ENCODE results near the gene MCTP2. TPM values are rescaled to one million over a fixed set of nuclear protein-coding genes. Genes with fewer than 3 reads are reported as not detected.
A peak's percentile ranks its signal among the peaks of the same experiment; 100 is the strongest.

The MCTP2 gene
- total RNA-seq, 3 donors from 2014 or later = 41.9 to 89.3 (median 83.7) TPM

GRCh38 chr15:94235646-94236045 is 4.3 kb downstream of the MCTP2 start:
- intact Hi-C loops (cut with DNase I, micrococcal nuclease) = no loop called here
- Histone ChIP-seq H3K9me3 (no peaks in the 10 kb centered on the region), H3K36me3 (ENCODE audit: low read depth) (no peaks in the 10 kb centered on the region), H3K4me3 (no peak overlapping the region), H3K4me1 (ENCODE audit: low read depth) (peaks cover 33% of the 10 kb centered on the region)
- no peak for TF ChIP-seq CTCF (IDR thresholded peaks at IDR 0.05)
- ATAC-seq (no peak), DNase-seq (no peak)

- H3K4me3 ChIP-seq = no peak overlapping the region
- no peaks in the 10 kb centered on the region for H3K36me3 ChIP-seq (ENCODE audit: low read depth)
- DNase-seq = no peak
- ATAC-seq = peak; percentile 49
- no peak for TF ChIP-seq CTCF (IDR thresholded peaks at IDR 0.05)
- no peaks in the 10 kb centered on the region for H3K9me3 ChIP-seq
- intact Hi-C loops (cut with DNase I, micrococcal nuclease) = no loop called here
- peaks cover 33% of the 10 kb centered on the region for H3K4me1 ChIP-seq (ENCODE audit: low read depth)
These were observed 5.2 kb downstream of the MCTP2 start for GRCh38 chr15:94236608-94237007.

GRCh38 chr15:94237903-94238302 is 6.5 kb downstream of the MCTP2 start:
- Histone ChIP-seq H3K9me3 (no peaks in the 10 kb centered on the region), H3K36me3 (ENCODE audit: low read depth) (no peaks in the 10 kb centered on the region), H3K4me1 (ENCODE audit: low read depth) (peaks cover 26% of the 10 kb centered on the region), H3K4me3 (no peak overlapping the region)
- no peak for TF ChIP-seq CTCF (IDR thresholded peaks at IDR 0.05)
- intact Hi-C loops (cut with DNase I, micrococcal nuclease) = no loop called here
- no peak for DNase-seq
- peak; percentile 50 for ATAC-seq

- H3K4me1 ChIP-seq (ENCODE audit: low read depth) = peaks cover 26% of the 10 kb centered on the region
- DNase-seq (no peak), ATAC-seq (peak; percentile 21)
- no peaks in the 10 kb centered on the region for H3K9me3 ChIP-seq
- no peak overlapping the region for H3K4me3 ChIP-seq
- TF ChIP-seq CTCF (IDR thresholded peaks at IDR 0.05) = no peak
- no peaks in the 10 kb centered on the region for H3K36me3 ChIP-seq (ENCODE audit: low read depth)
- intact Hi-C loops (cut with DNase I, micrococcal nuclease) = no loop called here
These were observed 7.3 kb downstream of the MCTP2 start for GRCh38 chr15:94238539-94239118.

- H3K4me1 ChIP-seq (ENCODE audit: low read depth) = peaks cover 26% of the 10 kb centered on the region
- no peak for TF ChIP-seq CTCF (IDR thresholded peaks at IDR 0.05)
These were observed 8.1 kb downstream of the MCTP2 start for GRCh38 chr15:94239474-94239873.

GRCh38 chr15:94240480-94240879 is 9.1 kb downstream of the MCTP2 start:
- no peak overlapping the region for H3K4me3 ChIP-seq
- no peaks in the 10 kb centered on the region for H3K9me3 ChIP-seq
- H3K36me3 ChIP-seq (ENCODE audit: low read depth) = no peaks in the 10 kb centered on the region
- intact Hi-C loops (cut with DNase I, micrococcal nuclease) = no loop called here
- ATAC-seq (no peak), DNase-seq (no peak)
- TF ChIP-seq CTCF (IDR thresholded peaks at IDR 0.05) = no peak
- H3K4me1 ChIP-seq (ENCODE audit: low read depth) = peaks cover 26% of the 10 kb centered on the region

More at GRCh38 chr15:94239474-94239873, 8.1 kb downstream of the MCTP2 start:
- DNase-seq (no peak), ATAC-seq (no peak)
- intact Hi-C loops (cut with DNase I, micrococcal nuclease) = no loop called here
- no peaks in the 10 kb centered on the region for H3K9me3 ChIP-seq
- H3K36me3 ChIP-seq (ENCODE audit: low read depth) = no peaks in the 10 kb centered on the region
- H3K4me3 ChIP-seq = no peak overlapping the region

Data from mucosa of descending colon (tissue), 3 donors.